ENCODE results near the gene GPS1.

GPS1 gene

GRCh38 chr17:82061047-82061925 lies 9.6 kb downstream of the GPS1 start:
- DNase-seq, result no peak

- no peak for DNase-seq
Observed at GRCh38 chr17:82062076-82062983, 10.6 kb downstream of the GPS1 start.

- no peak for DNase-seq
Observed at GRCh38 chr17:82062984-82063368, 11.3 kb downstream of the GPS1 start.

GRCh38 chr17:82063424-82064415 lies 12.0 kb downstream of the GPS1 start:
- no peak for DNase-seq

GRCh38 chr17:82064433-82065192 lies 12.9 kb downstream of the GPS1 start:
- DNase-seq, result no peak

GRCh38 chr17:82065193-82065637 lies 13.5 kb downstream of the GPS1 start:
- no peak for DNase-seq

- no peak for DNase-seq
Observed at GRCh38 chr17:82065638-82066303, 14.1 kb downstream of the GPS1 start, which contains the start of gene DUS1L. TSS of gene DUS1L (minus strand) at chr17:82065804. CDS start at chr17:82065059, 745 bp downstream.

- DNase-seq, result no peak
Observed at GRCh38 chr17:82070611-82071010, 18.9 kb downstream of the GPS1 start.

- DNase-seq, result no peak
Observed at GRCh38 chr17:82072827-82073226, 21.1 kb downstream of the GPS1 start.

- DNase-seq, result no peak
Observed at GRCh38 chr17:82073446-82073845, 21.7 kb downstream of the GPS1 start.

GRCh38 chr17:82076018-82076784 lies 24.5 kb downstream of the GPS1 start:
- DNase-seq, result no peak

- no peak for DNase-seq
Observed at GRCh38 chr17:82076785-82077591, 25.3 kb downstream of the GPS1 start.

- no peak for DNase-seq
Observed at GRCh38 chr17:82077617-82078358, 26.1 kb downstream of the GPS1 start.

GRCh38 chr17:82078433-82078832 lies 26.7 kb downstream of the GPS1 start:
- DNase-seq, result no peak

- DNase-seq, result no peak
Observed at GRCh38 chr17:82079001-82079677, 27.4 kb downstream of the GPS1 start.

- no peak for DNase-seq
Observed at GRCh38 chr17:82080048-82080788, 28.5 kb downstream of the GPS1 start.

GRCh38 chr17:82080789-82081464 lies 29.2 kb downstream of the GPS1 start:
- DNase-seq, result no peak
